H9 (cell line): ENCODE data around the gene RAC2. TPM values are rescaled to one million over a fixed set of nuclear protein-coding genes. Genes with fewer than 3 reads are reported as not detected.
A peak's percentile ranks its signal among the peaks of the same experiment; 100 is the strongest.

Experiments
- DNase-seq: peaks from one replicate; pipeline ENCODE4 v3.0.0-alpha.2; 2017
- H2AFZ ChIP-seq: one replicate; pipeline ENCODE4 v1.6.1; 2013; ENCODE audit warnings: mild to moderate bottlenecking, low read length, control low read depth, moderate library complexity
- H2AK5ac ChIP-seq: 2 replicates; pipeline ENCODE4 v1.6.1; 2013; ENCODE audit warnings: low read length, control low read depth, mixed read lengths; ENCODE audit not compliant: insufficient read length
- H2BK120ac ChIP-seq: one replicate; pipeline ENCODE4 v1.6.1; 2013; ENCODE audit warnings: low read depth, mild to moderate bottlenecking, low read length, control low read depth, inconsistent platforms; ENCODE audit not compliant: poor library complexity, severe bottlenecking
- H2BK12ac ChIP-seq: 2 replicates; pipeline ENCODE4 v1.6.1; 2013; ENCODE audit warnings: low read length, control low read depth, mixed read lengths, low read depth; ENCODE audit not compliant: insufficient read length
- H2BK15ac ChIP-seq: 2 replicates; pipeline ENCODE4 v1.6.1; 2013; ENCODE audit warnings: low read depth, low read length, control low read depth
- H2BK20ac ChIP-seq: one replicate; pipeline ENCODE4 v1.6.1; 2013; ENCODE audit warnings: low read depth, mild to moderate bottlenecking, low read length, control low read depth, inconsistent platforms; ENCODE audit not compliant: poor library complexity, severe bottlenecking
- H2BK5ac ChIP-seq: 2 replicates; pipeline ENCODE4 v1.6.1; 2013; ENCODE audit warnings: low read length, control low read depth, mixed read lengths; ENCODE audit not compliant: insufficient read length
- H3K14ac ChIP-seq: 2 replicates; pipeline ENCODE4 v1.6.1; 2013; ENCODE audit warnings: low read length, control low read depth; ENCODE audit not compliant: insufficient read depth
- H3K18ac ChIP-seq: 2 replicates; pipeline ENCODE4 v1.6.1; 2013; ENCODE audit warnings: low read depth, mild to moderate bottlenecking, mixed read lengths, low read length, control low read depth; ENCODE audit not compliant: insufficient read length
- H3K23ac ChIP-seq: 2 replicates; pipeline ENCODE4 v1.6.1; 2013; ENCODE audit warnings: low read length, control low read depth, mixed read lengths, low read depth; ENCODE audit not compliant: insufficient read length
- H3K23me2 ChIP-seq: 2 replicates; pipeline ENCODE4 v1.6.1; 2013; ENCODE audit warnings: low read depth, mild to moderate bottlenecking, mixed read lengths, low read length, control low read depth; ENCODE audit not compliant: insufficient read length, poor library complexity, severe bottlenecking
- H3K27ac ChIP-seq: 2 replicates; pipeline ENCODE4 v1.5.1; 2013; ENCODE audit warnings: low read length, control low read depth, mixed read lengths, low read depth; ENCODE audit not compliant: insufficient read length
- H3K27me3 ChIP-seq: 2 replicates; pipeline ENCODE4 v1.6.1; 2013; ENCODE audit warnings: low read length, control low read depth, inconsistent platforms; ENCODE audit not compliant: insufficient read depth
- H3K4ac ChIP-seq: 2 replicates; pipeline ENCODE4 v1.6.1; 2013; ENCODE audit warnings: low read depth, mild to moderate bottlenecking, control low read depth, inconsistent platforms, low read length, moderate library complexity
- H3K4me1 ChIP-seq: 2 replicates; pipeline ENCODE4 v1.6.1; 2013; ENCODE audit warnings: low read length, control low read depth, inconsistent platforms; ENCODE audit not compliant: insufficient read depth
- H3K4me2 ChIP-seq: 2 replicates; pipeline ENCODE4 v1.6.1; 2013; ENCODE audit warnings: low read length, control low read depth, mixed read lengths; ENCODE audit not compliant: insufficient read length, insufficient read depth
- H3K56ac ChIP-seq: 2 replicates; pipeline ENCODE4 v1.6.1; 2013; ENCODE audit warnings: low read depth, mild to moderate bottlenecking, mixed read lengths, low read length, control low read depth; ENCODE audit not compliant: insufficient read length
- H3K79me1 ChIP-seq: 2 replicates; pipeline ENCODE4 v1.6.1; 2013; ENCODE audit warnings: low read depth, mild to moderate bottlenecking, moderate library complexity, low read length, control low read depth, inconsistent platforms; ENCODE audit not compliant: insufficient read depth, poor library complexity, severe bottlenecking
- H3K79me2 ChIP-seq: 2 replicates; pipeline ENCODE4 v1.6.1; 2013; ENCODE audit warnings: low read length, control low read depth, inconsistent platforms; ENCODE audit not compliant: insufficient read depth
- H3K9ac ChIP-seq: 2 replicates; pipeline ENCODE4 v1.6.1; 2013; ENCODE audit warnings: low read length, control low read depth, mixed read lengths; ENCODE audit not compliant: insufficient read length; ENCODE audit errors: extremely low read depth
- H3K9me3 ChIP-seq: one replicate; pipeline ENCODE4 v1.6.1; 2013; ENCODE audit warnings: low read depth, low read length, inconsistent platforms; ENCODE audit not compliant: control insufficient read depth
- H3T11ph ChIP-seq: one replicate; pipeline ENCODE4 v1.6.1; 2013; ENCODE audit warnings: mild to moderate bottlenecking, low read length, control low read depth, inconsistent platforms
- H4K20me1 ChIP-seq: one replicate; pipeline ENCODE4 v1.6.1; 2013; ENCODE audit not compliant: control insufficient read depth, insufficient read length, insufficient read depth
- H4K5ac ChIP-seq: 2 replicates; pipeline ENCODE4 v1.6.1; 2013; ENCODE audit warnings: low read depth, mild to moderate bottlenecking, mixed read lengths, low read length, control low read depth; ENCODE audit not compliant: insufficient read length
- H4K8ac ChIP-seq: replicated peaks from 2 replicates; pipeline ENCODE4 v1.6.1; 2013; ENCODE audit warnings: low read length, control low read depth, mixed read lengths, low read depth; ENCODE audit not compliant: insufficient read length
- H4K91ac ChIP-seq: 2 replicates; pipeline ENCODE4 v1.6.1; 2013; ENCODE audit warnings: low read depth, mild to moderate bottlenecking, moderate library complexity, mixed read lengths, low read length, control low read depth; ENCODE audit not compliant: insufficient read length
- H3K27ac Mint-ChIP-seq, 3 experiments: 2 replicates in 2 of 3; 3 replicates in 1 of 3; pipeline ENCODE4 v1.8.0; 2020 to 2021; ENCODE audit warnings: mixed read lengths in 3 of 3, mild to moderate bottlenecking in 1 of 3, moderate library complexity in 1 of 3
- H3K27me3 Mint-ChIP-seq: 2 replicates; pipeline ENCODE4 v1.8.0; 2021; ENCODE audit warnings: low read depth, mild to moderate bottlenecking, moderate library complexity, mixed read lengths
- H3K36me3 Mint-ChIP-seq, 3 experiments: 2 replicates in 2 of 3; 3 replicates in 1 of 3; pipeline ENCODE4 v1.8.0; 2020 to 2021; ENCODE audit warnings: low read depth in 3 of 3, mixed read lengths in 3 of 3; ENCODE audit not compliant: insufficient read depth in 1 of 3
- H3K4me1 Mint-ChIP-seq, 2 experiments: 2 replicates each; pipeline ENCODE4 v1.8.0; 2020; ENCODE audit warnings: mixed read lengths in 2 of 2
- H3K4me3 Mint-ChIP-seq, 2 experiments: 2 replicates in 1 of 2; 3 replicates in 1 of 2; pipeline ENCODE4 v1.8.0; 2020 to 2021; ENCODE audit warnings: mild to moderate bottlenecking in 2 of 2, mixed read lengths in 2 of 2, moderate library complexity in 1 of 2
- H3K9me3 Mint-ChIP-seq, 2 experiments: 2 replicates in 1 of 2; 3 replicates in 1 of 2; pipeline ENCODE4 v1.8.0; 2020; ENCODE audit warnings: mild to moderate bottlenecking in 2 of 2, mixed read lengths in 2 of 2, moderate library complexity in 1 of 2
- CTCF ChIP-seq: fragments of 200-600 bp; sonication (generic); conservative IDR thresholded peaks from 3 replicates; pipeline ENCODE4 v1.8.0; 2021; ENCODE audit warnings: antibody characterized with exemption, mild to moderate bottlenecking
- WGBS: extraction: QIAGEN DNeasy Blood & Tissue Kit; methylation state at CpG from one replicate; pipeline ENCODE4 v1.1.7; 2013; ENCODE audit warnings: missing lambda C conversion rate, low lambda C conversion rate, mixed read lengths; ENCODE audit not compliant: insufficient read length; ENCODE audit errors: extremely low coverage; 5-methylcytosine and 5-hydroxymethylcytosine counted together
- total RNA-seq: library from RNA; stranded (reverse); gene quantifications from 2 replicates; pipeline ENCODE4 v1.2.1, GENCODE V29; 2021

RAC2 gene
- total RNA-seq, 1 experiment from 2014 or later: 2.8 TPM

GRCh38 chr22:37277384-37277783 is 33.3 kb upstream of the RAC2 start:
- Histone ChIP-seq H3T11ph (no peak overlapping the region), H2BK20ac (no peak overlapping the region), H2AK5ac (no peak overlapping the region), H4K91ac (no peak overlapping the region), H3K79me2 (no peaks in the 10 kb centered on the region), H2AFZ (no peak overlapping the region), H3K79me1 (no peaks in the 10 kb centered on the region), H3K23me2 (no peaks in the 10 kb centered on the region), H2BK5ac (no peak overlapping the region), H3K56ac (no peak overlapping the region), H3K23ac (no peak overlapping the region), H3K4ac (no peak overlapping the region), H3K27me3 (no peaks in the 10 kb centered on the region), H4K5ac (no peak overlapping the region), H4K8ac (no peak overlapping the region), H3K27ac (no peak overlapping the region), H4K20me1 (no peaks in the 10 kb centered on the region), H2BK120ac (no peak overlapping the region), H3K14ac (no peak overlapping the region), H2BK12ac (no peak overlapping the region), H3K4me1 (no peaks in the 10 kb centered on the region), H3K4me2 (no peak overlapping the region), H3K18ac (no peak overlapping the region), H2BK15ac (no peak overlapping the region), H3K9ac (no peak overlapping the region), H3K9me3 (no peaks in the 10 kb centered on the region)
- H3K27ac Mint-ChIP-seq: 0 out of 7 replicates have a peak overlapping the region, but pooled peaks of 1 of the 3 experiments have one; percentile 41
- peaks cover 6% of the 10 kb centered on the region in 2 experiments for H3K4me1 Mint-ChIP-seq
- WGBS: no CpG with 5 or more reads among the region's 11 CpGs
- no peaks in the 10 kb centered on the region for H3K9me3 Mint-ChIP-seq
- TF ChIP-seq CTCF: no peak
- DNase-seq: no peak
- peaks cover 26% of the 10 kb centered on the region for H3K27me3 Mint-ChIP-seq
- H3K4me3 Mint-ChIP-seq: no peak overlapping the region
- H3K36me3 Mint-ChIP-seq: no peaks in the 10 kb centered on the region; a peak in 1 of 7 replicates
